ACC112 (cell line): Measurements from ENCODE around the gene SPINDOC.
A peak's percentile ranks its signal among the peaks of the same experiment; 100 is the strongest.

Experiments
- H2AFZ ChIP-seq: fragments of 200-600 bp; sonication (generic); one replicate; pipeline ENCODE4 v1.6.0; 2017; ENCODE audit warnings: antibody characterized with exemption, low read length; ENCODE audit not compliant: unreplicated experiment
- H3K27ac ChIP-seq: fragments of 200-600 bp; sonication (generic); 2 replicates; pipeline ENCODE4 v1.5.1; 2014; ENCODE audit warnings: low read depth, mild to moderate bottlenecking, antibody characterized with exemption, low read length, moderate library complexity
- H3K27me3 ChIP-seq: fragments of 200-600 bp; sonication (generic); 2 replicates; pipeline ENCODE4 v1.6.1; 2014; ENCODE audit warnings: mild to moderate bottlenecking, antibody characterized with exemption, low read length, moderate library complexity, mixed read lengths; ENCODE audit not compliant: insufficient read depth
- H3K36me3 ChIP-seq: fragments of 200-600 bp; sonication (generic); 2 replicates; pipeline ENCODE4 v1.6.1; 2016; ENCODE audit warnings: mild to moderate bottlenecking, antibody characterized with exemption, low read length, moderate library complexity, mixed read lengths; ENCODE audit not compliant: insufficient read depth
- H3K4me1 ChIP-seq: fragments of 200-600 bp; sonication (generic); one replicate; pipeline ENCODE4 v1.6.1; 2016; ENCODE audit warnings: low read length, mixed read lengths; ENCODE audit not compliant: insufficient read depth, unreplicated experiment, control insufficient read depth
- H3K4me3 ChIP-seq: fragments of 200-600 bp; sonication (generic); 2 replicates; pipeline ENCODE4 v1.5.1; 2014; ENCODE audit warnings: mild to moderate bottlenecking, low read depth, low read length
- H3K79me2 ChIP-seq: fragments of 200-600 bp; sonication (generic); one replicate; pipeline ENCODE4 v1.6.0; 2016; ENCODE audit warnings: low read length; ENCODE audit not compliant: control insufficient read depth, unreplicated experiment, insufficient read depth

SPINDOC gene

DNA sequence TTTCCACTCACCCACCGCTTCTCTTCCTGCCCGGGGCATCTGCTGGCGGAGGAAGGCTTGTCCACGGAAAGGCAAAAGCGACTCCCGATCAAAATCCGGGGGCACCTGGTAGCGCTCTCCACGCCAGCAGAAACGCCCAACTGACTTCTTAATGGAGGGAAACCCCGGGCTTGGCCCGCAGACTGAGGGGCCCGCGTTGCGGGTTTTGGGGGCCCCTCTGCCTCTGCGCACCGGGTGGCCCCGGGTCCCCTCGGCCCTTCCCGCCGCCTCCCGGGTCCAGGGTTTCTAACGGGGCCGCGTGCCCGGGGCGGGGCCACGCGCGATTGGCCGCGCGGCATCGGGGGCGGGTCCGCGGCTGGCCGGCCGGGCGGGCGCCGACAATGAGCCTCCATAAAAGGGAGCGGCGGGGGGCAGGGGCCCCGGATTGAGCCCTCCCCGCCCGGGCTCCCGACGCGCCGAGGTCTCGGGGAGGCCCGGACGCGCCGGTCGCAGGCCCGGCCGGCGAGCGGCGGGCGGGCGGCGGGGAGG lies at the start of gene SPINDOC:
SPINDOC (plus strand) TSS at position 422 of the 528 bp plus-strand sequence. CDS start 231 bp downstream, outside the sequence.
- H3K27ac ChIP-seq: peak within 1 kb of the TSS; percentile 27; the same call in 1 of the 2 replicates
- peak within 1 kb of the TSS; percentile 95 for H2AFZ ChIP-seq
- H3K36me3 ChIP-seq: 0 out of 2 replicates have a peak, but pooled peaks cover 4% of the 10 kb centered on the region
- H3K4me1 ChIP-seq: peaks cover 14% of the 10 kb centered on the region
- no peaks in the 10 kb centered on the region for H3K27me3 ChIP-seq
- H3K4me3 ChIP-seq: peak within 1 kb of the TSS; percentile 99
- peaks cover 41% of the 10 kb centered on the region for H3K79me2 ChIP-seq

GRCh38 chr11:63763496-63764339 lies 49.5 kb upstream of the SPINDOC start:
- no peaks in the 10 kb centered on the region for H3K27me3 ChIP-seq
- peak overlapping the region; percentile 42 for H3K4me3 ChIP-seq
- H2AFZ ChIP-seq: no peak overlapping the region
- no peaks in the 10 kb centered on the region for H3K36me3 ChIP-seq
- H3K27ac ChIP-seq: no peak overlapping the region
- H3K79me2 ChIP-seq: peaks cover 18% of the 10 kb centered on the region
- H3K4me1 ChIP-seq: peaks cover 26% of the 10 kb centered on the region

DNA sequence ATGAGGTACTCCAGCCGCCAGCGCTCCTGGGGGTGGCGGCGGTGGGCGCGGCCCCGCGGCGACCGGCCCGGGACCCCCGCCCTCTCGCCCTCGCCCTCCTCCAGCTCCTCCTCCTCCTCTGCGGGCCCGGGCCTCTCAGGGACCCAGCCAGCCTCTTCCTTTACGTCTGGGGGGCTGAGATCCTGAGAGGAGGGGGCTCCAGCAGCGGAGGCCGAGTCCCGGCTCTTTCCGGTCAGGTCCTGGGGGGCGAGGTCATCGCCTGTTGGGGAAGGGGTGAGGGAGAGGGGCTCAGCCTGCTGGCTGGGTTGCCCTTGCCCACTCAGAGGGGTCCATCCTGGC lies 48.9 kb upstream of the SPINDOC start:
- Histone ChIP-seq H3K79me2 (peaks cover 18% of the 10 kb centered on the region), H2AFZ (no peak overlapping the region), H3K4me1 (peaks cover 26% of the 10 kb centered on the region), H3K36me3 (no peaks in the 10 kb centered on the region), H3K27ac (no peak overlapping the region), H3K27me3 (no peaks in the 10 kb centered on the region), H3K4me3 (no peak overlapping the region)

GRCh38 chr11:63764679-63765647 lies 48.3 kb upstream of the SPINDOC start:
- Histone ChIP-seq H2AFZ (no peak overlapping the region), H3K4me3 (no peak overlapping the region), H3K27me3 (no peaks in the 10 kb centered on the region), H3K27ac (no peak overlapping the region), H3K79me2 (peaks cover 18% of the 10 kb centered on the region), H3K4me1 (peaks cover 26% of the 10 kb centered on the region), H3K36me3 (no peaks in the 10 kb centered on the region)

GRCh38 chr11:63765688-63766241 lies 47.5 kb upstream of the SPINDOC start:
- Histone ChIP-seq H2AFZ (no peak overlapping the region), H3K4me3 (no peak overlapping the region), H3K36me3 (no peaks in the 10 kb centered on the region), H3K27me3 (no peaks in the 10 kb centered on the region), H3K27ac (no peak overlapping the region), H3K4me1 (peaks cover 26% of the 10 kb centered on the region), H3K79me2 (peaks cover 18% of the 10 kb centered on the region)

GRCh38 chr11:63766531-63767235 lies 46.6 kb upstream of the SPINDOC start:
- Histone ChIP-seq H2AFZ (no peak overlapping the region), H3K27me3 (no peaks in the 10 kb centered on the region), H3K4me3 (peak overlapping the region; percentile 89), H3K36me3 (no peaks in the 10 kb centered on the region), H3K79me2 (peaks cover 18% of the 10 kb centered on the region), H3K27ac (no peak overlapping the region), H3K4me1 (peaks cover 26% of the 10 kb centered on the region)

- peak overlapping the region; percentile 89 for H3K4me3 ChIP-seq
- H3K36me3 ChIP-seq: no peaks in the 10 kb centered on the region
- H3K27ac ChIP-seq: no peak overlapping the region
- H3K4me1 ChIP-seq: peaks cover 26% of the 10 kb centered on the region
- H2AFZ ChIP-seq: no peak overlapping the region
- no peaks in the 10 kb centered on the region for H3K27me3 ChIP-seq
- peaks cover 18% of the 10 kb centered on the region for H3K79me2 ChIP-seq
Observed at GRCh38 chr11:63767267-63767564, 46.0 kb upstream of the SPINDOC start.

- Histone ChIP-seq H3K27ac (peak overlapping the region; percentile 48), H3K36me3 (no peaks in the 10 kb centered on the region), H3K4me1 (peaks cover 23% of the 10 kb centered on the region), H2AFZ (peak overlapping the region; percentile 75), H3K79me2 (peaks cover 18% of the 10 kb centered on the region), H3K27me3 (no peaks in the 10 kb centered on the region), H3K4me3 (peak overlapping the region; percentile 89)
Observed at GRCh38 chr11:63767565-63768236, 45.6 kb upstream of the SPINDOC start.

DNA sequence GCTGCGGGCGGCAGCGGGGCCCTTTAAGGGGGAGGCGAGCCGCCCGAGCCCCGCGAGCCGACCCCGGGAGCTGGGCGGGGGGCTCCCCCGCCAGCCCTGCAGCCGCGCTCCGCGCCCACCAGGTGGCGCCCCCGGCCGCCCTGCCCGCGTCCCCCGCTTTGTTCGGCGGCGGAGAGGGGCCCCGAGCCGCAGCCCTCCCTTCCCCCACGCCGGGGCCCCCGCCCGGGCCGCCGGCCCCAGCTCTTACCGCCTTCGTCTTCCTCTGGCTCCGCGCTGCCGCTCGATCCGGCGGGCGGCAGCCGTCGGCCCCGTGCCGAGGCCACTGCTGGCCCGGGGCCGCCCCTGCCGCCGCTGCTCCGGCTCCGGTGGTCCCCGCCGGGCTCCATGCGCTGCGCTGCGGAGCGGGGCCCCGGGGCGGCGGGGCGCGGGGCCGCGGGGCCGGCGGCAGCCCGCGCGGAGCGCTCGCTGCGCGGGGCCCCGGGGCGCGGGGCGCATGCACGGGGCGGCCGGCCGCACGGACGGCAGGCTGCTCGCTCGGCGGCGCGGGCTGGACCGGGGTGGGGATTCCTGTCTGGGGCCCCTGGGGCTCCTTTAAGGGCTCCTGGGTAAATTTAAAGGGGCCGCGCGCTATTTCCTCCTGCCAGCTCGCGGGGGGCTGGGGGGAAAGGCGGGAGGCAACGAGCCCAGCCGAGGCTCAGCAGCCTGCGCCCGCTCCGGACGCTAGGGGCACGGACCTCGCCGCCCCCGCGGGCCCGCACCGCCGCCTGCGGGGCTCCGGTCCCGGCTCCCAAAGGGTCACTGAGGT lies 44.8 kb upstream of the SPINDOC start, which contains the start of gene ZFTA:
ZFTA (minus strand) TSS at position 539 of the 805 bp plus-strand sequence; CDS start at position 386, 153 bp downstream.
- peak within 1 kb of the TSS; percentile 91 for H3K4me3 ChIP-seq
- peaks cover 23% of the 10 kb centered on the region for H3K4me1 ChIP-seq
- H3K79me2 ChIP-seq: peaks cover 18% of the 10 kb centered on the region
- H2AFZ ChIP-seq: peak within 1 kb of the TSS; percentile 75
- H3K27me3 ChIP-seq: no peaks in the 10 kb centered on the region
- peak within 1 kb of the TSS; percentile 48 for H3K27ac ChIP-seq
- H3K36me3 ChIP-seq: no peaks in the 10 kb centered on the region
